Colonic mucosa (tissue), 4 donors: Measurements from ENCODE around the gene TH. TPM values are rescaled to one million over a fixed set of nuclear protein-coding genes. Genes with fewer than 3 reads are reported as not detected.

Experiments used
- DNase-seq: peaks from one replicate; pipeline ENCODE4 v3.0.0-alpha.2; 2020
- H3K27ac ChIP-seq: fragments of 200-600 bp; one replicate; pipeline ENCODE4 v1.8.0; 2021
- H3K27me3 ChIP-seq: fragments of 200-600 bp; one replicate; pipeline ENCODE4 v1.8.0; 2021
- H3K36me3 ChIP-seq: fragments of 200-600 bp; one replicate; pipeline ENCODE4 v1.8.0; 2021
- H3K4me1 ChIP-seq: fragments of 200-600 bp; one replicate; pipeline ENCODE4 v1.8.0; 2021; ENCODE audit warnings: mild to moderate bottlenecking
- H3K4me3 ChIP-seq: fragments of 200-600 bp; one replicate; pipeline ENCODE4 v1.8.0; 2021
- H3K9ac ChIP-seq, 2 donors: one replicate each; pipeline ENCODE4 v1.7.0; 2013; ENCODE audit warnings: control low read depth in 2 of 2, low read depth in 2 of 2, low read length in 2 of 2
- H3K9me3 ChIP-seq: fragments of 200-600 bp; one replicate; pipeline ENCODE4 v1.8.0; 2021
- CTCF ChIP-seq: fragments of 200-600 bp; IDR thresholded peaks from one replicate; pipeline ENCODE4 v1.8.0; 2022; ENCODE audit warnings: antibody characterized with exemption, mild to moderate bottlenecking
- intact Hi-C: fragments of 100-400 bp; cut with DNase I; formaldehyde crosslinking; loops from one replicate; pipeline ENCODE4 v1.14.1; 2022
- total RNA-seq, 2 donors: library from RNA; stranded (reverse); fragmentation: NEBNext Ultra II Directional in 1 of 2; extraction: Animal tissue kit (Norgen Biotek cat#: 25700) in 1 of 2; gene quantifications; one replicate each; pipeline ENCODE4 v1.2.1, GENCODE V29; 2021
- donor health status: healthy.
- donor health status: DM: no; HTN: no; CAD: no.
- donor health status: DM: no; HTN: no; CAD: no.

TH gene
- total RNA-seq, 2 donors from 2014 or later: 0.15 TPM; not detected in 1

DNA sequence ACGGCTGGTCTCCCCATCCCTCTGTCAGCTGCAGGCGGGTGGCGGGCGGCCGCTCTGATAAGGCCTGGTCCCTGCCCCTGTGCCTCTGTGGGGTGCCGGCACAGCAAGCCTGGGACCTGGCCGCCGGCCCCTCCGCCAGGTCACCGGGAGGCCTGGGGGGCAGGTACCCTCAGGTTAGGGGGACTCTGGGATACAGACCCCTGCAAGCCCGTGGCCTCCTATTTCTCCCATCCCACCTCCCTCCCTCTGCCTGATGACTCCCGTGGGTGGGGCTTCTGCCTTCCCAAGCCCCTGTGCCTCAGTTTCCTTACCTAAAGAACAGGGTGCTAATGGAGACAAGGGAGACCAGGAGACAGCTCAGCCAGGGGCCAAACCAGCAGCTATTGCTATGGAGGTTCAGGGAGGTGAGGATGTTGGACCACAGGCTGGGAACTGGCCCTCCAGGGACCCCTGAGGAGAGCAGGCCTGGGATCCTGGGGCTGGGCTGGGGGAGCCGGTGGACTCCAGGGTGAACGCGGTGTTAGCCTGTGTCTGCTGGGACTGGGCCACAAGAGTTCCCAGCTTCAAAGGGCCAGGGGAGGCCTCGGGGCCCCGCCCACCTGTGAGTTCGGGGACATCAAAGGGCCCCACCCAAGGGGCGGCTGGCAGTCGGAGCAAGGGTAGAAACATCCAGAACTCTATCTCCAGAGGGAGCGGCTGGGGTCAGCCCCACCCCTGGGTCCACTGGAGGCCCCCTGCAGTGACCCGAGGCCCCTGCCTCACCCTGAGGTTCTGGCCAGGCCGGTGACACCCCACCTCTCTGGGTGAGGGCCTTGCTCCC lies 32.0 kb upstream of the TH start:
- intact Hi-C loops: loop anchor here (10.0 kb wide), 1 partner anchor 321 kb away; no protein-coding TSS in a partner anchor
- Histone ChIP-seq H3K36me3 (no peaks in the 10 kb centered on the region), H3K4me3 (no peak overlapping the region), H3K9ac (peak overlapping the region in 1 of 2 donors; percentile 50), H3K9me3 (no peaks in the 10 kb centered on the region), H3K27ac (no peak overlapping the region), H3K4me1 (peaks cover 11% of the 10 kb centered on the region), H3K27me3 (no peaks in the 10 kb centered on the region)
- no peak for TF ChIP-seq CTCF
- peak; percentile 58 for DNase-seq

DNA sequence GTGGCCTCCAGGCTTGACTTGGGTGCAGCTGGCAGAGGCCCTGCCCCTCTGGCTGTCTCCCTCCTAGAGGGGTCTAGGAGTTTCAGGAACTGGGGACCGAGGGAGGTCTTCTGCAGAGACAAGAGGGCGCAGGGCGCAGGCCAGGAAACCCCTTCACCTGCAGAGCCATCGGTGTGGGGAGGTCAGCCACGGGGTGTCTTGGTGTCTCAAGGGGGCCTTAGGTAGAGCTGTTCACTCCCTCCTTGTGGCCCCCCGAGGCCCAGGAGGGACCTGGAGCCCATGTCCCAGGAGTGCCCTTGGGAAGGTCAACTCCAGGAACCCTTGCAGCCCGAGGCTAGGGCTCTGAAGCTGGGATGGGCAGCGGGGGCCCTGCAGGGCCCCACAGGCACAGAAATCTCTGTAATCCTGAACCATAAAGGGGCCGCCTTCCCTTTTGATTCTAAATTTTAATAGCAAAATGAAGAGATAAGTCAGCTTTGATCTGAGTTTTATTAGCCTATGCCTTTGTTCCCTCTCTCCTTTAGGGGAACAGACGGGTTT lies 31.4 kb upstream of the TH start:
- Histone ChIP-seq H3K9me3 (no peaks in the 10 kb centered on the region), H3K4me1 (peaks cover 11% of the 10 kb centered on the region), H3K9ac (no peak overlapping the region), H3K4me3 (no peak overlapping the region), H3K27ac (no peak overlapping the region), H3K27me3 (no peaks in the 10 kb centered on the region), H3K36me3 (no peaks in the 10 kb centered on the region)
- intact Hi-C loops: loop anchor here (10.0 kb wide), 1 partner anchor 322 kb away; no protein-coding TSS in a partner anchor
- no peak for DNase-seq
- no peak for TF ChIP-seq CTCF

DNA sequence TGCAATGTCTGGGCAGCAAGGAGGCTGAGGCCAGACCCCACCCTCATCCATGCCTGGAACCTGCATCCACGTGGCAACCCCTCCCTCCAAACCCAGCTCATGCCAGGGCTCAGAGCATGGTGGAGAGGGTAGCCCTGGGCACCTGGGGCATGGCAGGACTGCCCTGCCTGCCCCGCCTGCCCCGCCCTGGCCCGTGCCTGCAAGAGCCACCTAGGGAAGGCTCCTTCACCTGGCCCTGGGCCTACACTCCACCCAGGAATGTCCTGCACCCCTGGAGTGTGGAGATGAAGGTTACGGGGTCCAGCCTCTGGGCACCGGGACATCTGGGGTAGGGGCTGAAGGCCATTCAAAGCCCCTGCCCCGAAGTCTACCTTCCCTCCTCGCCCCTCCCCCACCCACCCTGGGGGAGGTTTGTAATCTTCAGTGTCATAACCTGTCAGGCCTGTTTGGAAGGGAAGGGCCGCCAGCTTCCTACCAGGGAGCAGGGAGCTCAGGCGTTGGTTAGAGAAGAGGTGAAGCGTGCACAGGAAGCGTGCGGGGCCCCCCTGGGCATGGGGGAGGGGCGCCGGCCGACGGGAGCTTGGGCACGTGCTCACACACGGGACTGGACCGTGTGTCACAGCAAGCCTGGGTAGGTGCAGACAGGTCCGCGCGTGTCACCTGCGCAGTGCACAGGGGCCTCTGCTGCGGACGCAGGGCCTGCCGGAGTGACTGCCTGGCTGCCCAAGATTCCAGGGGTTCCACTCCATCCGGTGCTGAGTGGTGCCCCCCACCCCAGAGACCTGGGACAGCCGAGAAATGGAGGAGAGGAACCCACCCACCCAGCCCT lies 30.7 kb upstream of the TH start:
- no peak overlapping the region for H3K4me3 ChIP-seq
- peaks cover 11% of the 10 kb centered on the region for H3K4me1 ChIP-seq
- intact Hi-C loops: loop anchor here (10.0 kb wide), 1 partner anchor 323 kb away; no protein-coding TSS in a partner anchor
- no peaks in the 10 kb centered on the region for H3K9me3 ChIP-seq
- H3K27me3 ChIP-seq: no peaks in the 10 kb centered on the region
- H3K36me3 ChIP-seq: no peaks in the 10 kb centered on the region
- peak; percentile 85 for DNase-seq
- no peak overlapping the region for H3K9ac ChIP-seq
- no peak overlapping the region for H3K27ac ChIP-seq
- TF ChIP-seq CTCF: no peak

DNA sequence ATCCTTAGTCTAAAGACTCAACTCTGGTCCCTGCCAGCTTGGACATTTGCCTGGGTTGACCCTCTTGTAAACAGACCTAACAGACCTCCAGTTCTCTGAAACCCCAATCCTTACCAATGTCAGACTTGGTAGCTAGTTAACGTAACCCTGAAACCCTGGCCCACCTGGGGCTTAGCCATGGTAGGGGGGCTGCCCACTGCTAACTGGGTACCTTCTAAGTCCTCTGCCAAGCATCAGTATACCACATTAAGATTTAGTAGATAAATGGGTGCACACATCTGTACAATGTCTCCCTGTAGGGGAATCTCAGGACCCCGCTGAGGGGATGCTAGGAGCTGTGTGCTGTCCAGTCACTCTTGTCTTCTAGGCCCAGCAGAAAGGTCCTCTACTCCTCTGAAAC lies 29.9 kb upstream of the TH start:
- Histone ChIP-seq H3K4me1 (peaks cover 11% of the 10 kb centered on the region), H3K27me3 (no peaks in the 10 kb centered on the region), H3K9me3 (no peaks in the 10 kb centered on the region), H3K27ac (no peak overlapping the region), H3K9ac (no peak overlapping the region), H3K4me3 (no peak overlapping the region), H3K36me3 (no peaks in the 10 kb centered on the region)
- TF ChIP-seq CTCF: no peak
- no peak for DNase-seq
- intact Hi-C loops: loop anchor here (10.0 kb wide), 1 partner anchor 323 kb away; no protein-coding TSS in a partner anchor

DNA sequence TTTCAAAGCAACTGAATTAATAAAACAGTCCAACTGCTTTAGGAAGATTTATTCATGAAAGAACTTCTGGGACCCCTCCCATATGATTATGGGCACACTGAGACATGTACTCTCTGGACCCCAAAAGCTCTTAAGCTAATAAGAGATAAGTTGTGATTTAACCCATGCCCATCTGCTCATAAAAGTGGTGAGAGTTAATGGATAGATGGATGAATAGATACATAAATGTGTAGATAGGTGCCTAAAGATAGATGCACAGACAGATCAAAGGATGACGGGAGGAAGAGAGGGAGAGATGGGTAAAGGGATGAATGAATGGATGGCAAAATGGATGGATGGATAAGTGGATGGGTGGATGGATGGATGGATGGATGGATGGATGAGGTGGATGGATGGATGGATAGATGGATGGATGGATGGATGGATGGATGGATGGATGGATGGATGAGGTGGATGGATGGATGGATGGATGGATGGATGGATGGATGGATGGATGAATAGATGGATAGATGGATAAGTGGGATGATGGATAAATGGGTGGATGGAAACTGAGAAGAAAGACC lies 29.4 kb upstream of the TH start:
- Histone ChIP-seq H3K36me3 (no peaks in the 10 kb centered on the region), H3K27ac (no peak overlapping the region), H3K4me1 (peaks cover 11% of the 10 kb centered on the region), H3K27me3 (no peaks in the 10 kb centered on the region), H3K4me3 (no peak overlapping the region), H3K9me3 (no peaks in the 10 kb centered on the region), H3K9ac (no peak overlapping the region)
- DNase-seq: no peak
- intact Hi-C loops: loop anchor here (10.0 kb wide), 1 partner anchor 324 kb away; no protein-coding TSS in a partner anchor
- TF ChIP-seq CTCF: no peak
